HG03565 (cell line): ENCODE data around the gene PPM1K.
"Not testable (repeated sequence)": the region's sequence is repeated elsewhere in the genome, so short reads cannot be mapped to it uniquely, and the experiment has no call there.

ENCODE experiments used
- ATAC-seq: cut with Tn5 transposase; IDR thresholded peaks from one replicate; pipeline ENCODE4 v1.9.1; 2021; ENCODE audit warnings: mild to moderate bottlenecking, moderate library complexity; ENCODE audit not compliant: unreplicated experiment

Gene PPM1K

GRCh38 chr4:88284439-88285234 lies at the start of gene PPM1K:
PPM1K (minus strand) TSS chr4:88284561; CDS start chr4:88278583, 5,978 bp downstream.
- ATAC-seq, result peak; percentile 87

GRCh38 chr4:88333741-88334405 lies 49.5 kb upstream of the PPM1K start:
- ATAC-seq, result no peak

- no peak for ATAC-seq
Measured at GRCh38 chr4:88327665-88328064, 43.3 kb upstream of the PPM1K start.

- peak; percentile 99 for ATAC-seq
Measured at GRCh38 chr4:88320780-88321373, 36.5 kb upstream of the PPM1K start.

- ATAC-seq, result peak; percentile 32
Measured at GRCh38 chr4:88320224-88320779, 35.9 kb upstream of the PPM1K start.

- ATAC-seq, result no peak
Measured at GRCh38 chr4:88318751-88319350, 34.5 kb upstream of the PPM1K start.

GRCh38 chr4:88315460-88316017 lies 31.2 kb upstream of the PPM1K start:
- no peak for ATAC-seq

- not testable (repeated sequence) for ATAC-seq
Measured at GRCh38 chr4:88313088-88313624, 28.8 kb upstream of the PPM1K start.

GRCh38 chr4:88308587-88308986 lies 24.2 kb upstream of the PPM1K start:
- ATAC-seq, result no peak

GRCh38 chr4:88297725-88298454 lies 13.5 kb upstream of the PPM1K start:
- ATAC-seq, result no peak

GRCh38 chr4:88297212-88297516 lies 12.8 kb upstream of the PPM1K start:
- ATAC-seq, result no peak

GRCh38 chr4:88296413-88297211 lies 12.3 kb upstream of the PPM1K start:
- no peak for ATAC-seq

- no peak for ATAC-seq
Measured at GRCh38 chr4:88295656-88296055, 11.3 kb upstream of the PPM1K start.

- no peak for ATAC-seq
Measured at GRCh38 chr4:88291003-88291402, 6.6 kb upstream of the PPM1K start.

GRCh38 chr4:88286897-88287296 lies 2.5 kb upstream of the PPM1K start:
- no peak for ATAC-seq

- no peak for ATAC-seq
Measured at GRCh38 chr4:88285235-88285653, 883 bp upstream of the PPM1K start.

- peak; percentile 3 for ATAC-seq
Measured at GRCh38 chr4:88283661-88284438, 511 bp downstream of the PPM1K start.

- no peak for ATAC-seq
Measured at GRCh38 chr4:88280228-88280795, 4.0 kb downstream of the PPM1K start.
